ENCODE data around the gene PRPS1L1. TPM values are rescaled to one million over a fixed set of nuclear protein-coding genes. Genes with fewer than 3 reads are reported as not detected.

Gene PRPS1L1
- total RNA-seq, 2 donors from 2014 or later: not detected

DNA sequence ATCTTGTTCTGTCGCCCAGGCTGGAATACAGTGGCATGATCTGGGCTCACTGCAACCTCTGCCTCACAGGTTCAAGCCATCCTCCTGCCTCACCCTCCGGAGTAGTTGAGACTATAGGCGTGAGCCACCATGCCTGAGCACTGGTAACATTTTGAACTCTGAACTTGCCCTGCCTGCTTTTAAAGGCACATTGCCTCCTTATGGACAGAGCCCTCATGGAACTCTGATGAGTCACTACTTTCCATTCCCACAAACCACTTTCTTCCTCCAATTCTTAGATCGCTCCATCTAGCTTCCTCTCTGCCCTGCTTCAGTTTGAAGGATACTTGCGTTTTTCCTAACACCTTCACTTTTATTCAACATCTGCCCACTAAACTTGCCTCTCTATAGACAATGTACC is 38.1 kb downstream of the PRPS1L1 start:
- Histone ChIP-seq H3K9ac (ENCODE audit: extremely low read depth, low read length, poor library complexity, severe bottlenecking) (no peak overlapping the region), H3K4me3 (ENCODE audit: low read length) (no peak overlapping the region), H3K36me3 (ENCODE audit: control insufficient read depth, insufficient read depth, low read length) (no peaks in the 10 kb centered on the region), H3K4me1 (ENCODE audit: control insufficient read depth, insufficient read depth, low read length) (no peaks in the 10 kb centered on the region), H3K9me3 (ENCODE audit: control insufficient read depth, low read length) (no peaks in the 10 kb centered on the region), H3K27me3 (ENCODE audit: control insufficient read depth, insufficient read depth, low read length, poor library complexity, severe bottlenecking) (no peaks in the 10 kb centered on the region), H3K27ac (ENCODE audit: low read depth, low read length) (no peak overlapping the region)
- peaks cover 6% of the 10 kb centered on the region for H3K4me1 Mint-ChIP-seq
- DNase-seq: no peak
- no peaks in the 10 kb centered on the region for H3K36me3 Mint-ChIP-seq (ENCODE audit: low read depth)
- H3K4me3 Mint-ChIP-seq: no peak overlapping the region
- H3K9me3 Mint-ChIP-seq: no peaks in the 10 kb centered on the region
- TF ChIP-seq, protein P1, sequence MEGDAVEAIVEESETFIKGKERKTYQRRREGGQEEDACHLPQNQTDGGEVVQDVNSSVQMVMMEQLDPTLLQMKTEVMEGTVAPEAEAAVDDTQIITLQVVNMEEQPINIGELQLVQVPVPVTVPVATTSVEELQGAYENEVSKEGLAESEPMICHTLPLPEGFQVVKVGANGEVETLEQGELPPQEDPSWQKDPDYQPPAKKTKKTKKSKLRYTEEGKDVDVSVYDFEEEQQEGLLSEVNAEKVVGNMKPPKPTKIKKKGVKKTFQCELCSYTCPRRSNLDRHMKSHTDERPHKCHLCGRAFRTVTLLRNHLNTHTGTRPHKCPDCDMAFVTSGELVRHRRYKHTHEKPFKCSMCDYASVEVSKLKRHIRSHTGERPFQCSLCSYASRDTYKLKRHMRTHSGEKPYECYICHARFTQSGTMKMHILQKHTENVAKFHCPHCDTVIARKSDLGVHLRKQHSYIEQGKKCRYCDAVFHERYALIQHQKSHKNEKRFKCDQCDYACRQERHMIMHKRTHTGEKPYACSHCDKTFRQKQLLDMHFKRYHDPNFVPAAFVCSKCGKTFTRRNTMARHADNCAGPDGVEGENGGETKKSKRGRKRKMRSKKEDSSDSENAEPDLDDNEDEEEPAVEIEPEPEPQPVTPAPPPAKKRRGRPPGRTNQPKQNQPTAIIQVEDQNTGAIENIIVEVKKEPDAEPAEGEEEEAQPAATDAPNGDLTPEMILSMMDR (conservative IDR thresholded peaks at IDR 0.05): no peak
- no peak overlapping the region for H3K27ac Mint-ChIP-seq
- WGBS, 2 experiments (ENCODE audit: insufficient coverage in 1 of 2, insufficient read length in 1 of 2): 94 to 100% methylated on average over 4 to 5 of the region's 5 CpGs
- no peaks in the 10 kb centered on the region for H3K27me3 Mint-ChIP-seq (ENCODE audit: insufficient read depth)

GRCh38 chr7:17988858-17989257 is 38.8 kb downstream of the PRPS1L1 start:
- no peak overlapping the region for H3K4me3 Mint-ChIP-seq
- Histone ChIP-seq H3K4me1 (ENCODE audit: control insufficient read depth, insufficient read depth, low read length) (no peaks in the 10 kb centered on the region), H3K36me3 (ENCODE audit: control insufficient read depth, insufficient read depth, low read length) (no peaks in the 10 kb centered on the region), H3K4me3 (ENCODE audit: low read length) (no peak overlapping the region), H3K9me3 (ENCODE audit: control insufficient read depth, low read length) (no peaks in the 10 kb centered on the region), H3K27ac (ENCODE audit: low read depth, low read length) (no peak overlapping the region), H3K27me3 (ENCODE audit: control insufficient read depth, insufficient read depth, low read length, poor library complexity, severe bottlenecking) (no peaks in the 10 kb centered on the region), H3K9ac (ENCODE audit: extremely low read depth, low read length, poor library complexity, severe bottlenecking) (no peak overlapping the region)
- TF ChIP-seq, protein P1 (conservative IDR thresholded peaks at IDR 0.05): peak; percentile 42
- H3K9me3 Mint-ChIP-seq: no peaks in the 10 kb centered on the region
- peak; percentile 55 for DNase-seq
- no peaks in the 10 kb centered on the region for H3K36me3 Mint-ChIP-seq (ENCODE audit: low read depth)
- H3K27me3 Mint-ChIP-seq (ENCODE audit: insufficient read depth): no peaks in the 10 kb centered on the region
- peaks cover 6% of the 10 kb centered on the region for H3K4me1 Mint-ChIP-seq
- no peak overlapping the region for H3K27ac Mint-ChIP-seq
- 92 to 98% methylated on average over 5 to 6 of the region's 6 CpGs for WGBS, 2 experiments (ENCODE audit: insufficient coverage in 1 of 2, insufficient read length in 1 of 2)

DNA sequence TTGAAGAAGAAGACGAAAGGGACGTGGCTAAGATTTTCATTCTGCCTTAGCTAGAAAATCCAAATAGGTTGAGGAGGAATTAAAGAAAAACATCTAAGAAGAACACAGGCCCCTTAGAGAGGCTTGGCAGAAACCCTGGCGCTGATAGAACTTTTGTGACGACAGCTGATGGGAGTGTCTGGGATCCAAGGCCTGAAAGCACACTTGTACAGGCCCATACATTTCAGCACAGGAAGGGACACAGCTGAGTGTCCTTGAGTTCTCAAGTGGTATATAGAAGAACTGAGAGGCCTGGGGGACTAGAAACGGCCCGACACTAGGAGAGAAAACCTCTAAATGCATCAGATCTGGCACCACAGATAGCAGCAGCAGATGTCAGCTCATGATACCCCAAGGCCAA is 39.5 kb downstream of the PRPS1L1 start:
- 78 to 90% methylated on average over 4 to 6 of the region's 6 CpGs for WGBS, 2 experiments (ENCODE audit: insufficient coverage in 1 of 2, insufficient read length in 1 of 2)
- peaks cover 6% of the 10 kb centered on the region for H3K4me1 Mint-ChIP-seq

More for the DNA sequence above, 39.5 kb downstream of the PRPS1L1 start:
- DNase-seq: no peak
- no peaks in the 10 kb centered on the region for H3K9me3 ChIP-seq (ENCODE audit: control insufficient read depth, low read length)
- no peaks in the 10 kb centered on the region for H3K27me3 ChIP-seq (ENCODE audit: control insufficient read depth, insufficient read depth, low read length, poor library complexity, severe bottlenecking)
- TF ChIP-seq, protein P1 (conservative IDR thresholded peaks at IDR 0.05): no peak
- no peak overlapping the region for H3K9ac ChIP-seq (ENCODE audit: extremely low read depth, low read length, poor library complexity, severe bottlenecking)
- Mint-ChIP-seq H3K27ac (no peak overlapping the region), H3K4me3 (no peak overlapping the region), H3K27me3 (ENCODE audit: insufficient read depth) (no peaks in the 10 kb centered on the region), H3K9me3 (no peaks in the 10 kb centered on the region), H3K36me3 (ENCODE audit: low read depth) (no peaks in the 10 kb centered on the region)
- H3K4me3 ChIP-seq (ENCODE audit: low read length): no peak overlapping the region
- no peak overlapping the region for H3K27ac ChIP-seq (ENCODE audit: low read depth, low read length)
- H3K36me3 ChIP-seq (ENCODE audit: control insufficient read depth, insufficient read depth, low read length): no peaks in the 10 kb centered on the region
- no peaks in the 10 kb centered on the region for H3K4me1 ChIP-seq (ENCODE audit: control insufficient read depth, insufficient read depth, low read length)
